HG03159 (cell line): ENCODE measurements around the gene RBP4.
"Not testable (repeated sequence)": the region's sequence is repeated elsewhere in the genome, so short reads cannot be mapped to it uniquely, and the experiment has no call there.

Experiments used
- ATAC-seq: cut with Tn5 transposase; IDR thresholded peaks from one replicate; pipeline ENCODE4 v1.9.1; 2021; ENCODE audit warnings: mild to moderate bottlenecking, moderate library complexity; ENCODE audit not compliant: unreplicated experiment

Gene RBP4

DNA sequence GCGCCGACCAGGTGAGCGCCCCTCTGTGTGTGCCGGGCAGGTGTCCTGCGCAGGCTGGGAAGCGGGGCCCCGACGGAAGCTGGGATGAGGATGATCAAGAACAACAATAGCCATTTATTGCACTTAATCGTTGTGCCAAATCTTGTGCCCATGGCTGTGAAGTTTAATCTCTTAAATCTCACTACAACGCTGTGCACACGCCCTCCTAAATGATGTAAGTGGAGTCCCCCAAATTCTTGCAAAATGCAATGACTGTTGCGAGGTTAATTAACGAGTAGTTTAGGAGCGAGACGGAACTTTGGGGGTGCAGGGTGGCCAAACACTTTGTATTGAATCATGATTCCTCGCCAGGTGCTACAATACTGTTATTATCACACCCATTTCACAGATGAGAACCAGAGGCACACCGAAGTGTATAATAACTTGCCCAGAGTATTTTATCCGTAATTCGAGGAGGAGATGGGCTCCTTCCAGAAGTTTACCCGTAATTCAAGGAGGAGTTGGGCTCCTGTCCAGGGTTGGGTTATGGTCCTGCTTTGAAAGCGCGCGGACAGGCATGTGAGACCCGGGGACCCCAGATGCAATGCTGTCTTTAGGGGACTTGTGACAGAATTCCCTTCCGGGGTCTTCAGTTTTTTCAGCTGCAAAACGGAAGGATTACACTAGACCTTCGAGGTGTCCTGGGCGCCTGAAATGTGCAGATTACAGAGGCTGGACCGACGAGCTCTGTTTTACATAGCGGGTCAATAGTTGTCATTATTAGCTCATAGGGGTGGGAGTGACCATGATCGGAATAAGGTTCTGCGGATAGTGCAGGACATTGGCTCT lies 33.5 kb downstream of the RBP4 start:
- ATAC-seq: no peak

DNA sequence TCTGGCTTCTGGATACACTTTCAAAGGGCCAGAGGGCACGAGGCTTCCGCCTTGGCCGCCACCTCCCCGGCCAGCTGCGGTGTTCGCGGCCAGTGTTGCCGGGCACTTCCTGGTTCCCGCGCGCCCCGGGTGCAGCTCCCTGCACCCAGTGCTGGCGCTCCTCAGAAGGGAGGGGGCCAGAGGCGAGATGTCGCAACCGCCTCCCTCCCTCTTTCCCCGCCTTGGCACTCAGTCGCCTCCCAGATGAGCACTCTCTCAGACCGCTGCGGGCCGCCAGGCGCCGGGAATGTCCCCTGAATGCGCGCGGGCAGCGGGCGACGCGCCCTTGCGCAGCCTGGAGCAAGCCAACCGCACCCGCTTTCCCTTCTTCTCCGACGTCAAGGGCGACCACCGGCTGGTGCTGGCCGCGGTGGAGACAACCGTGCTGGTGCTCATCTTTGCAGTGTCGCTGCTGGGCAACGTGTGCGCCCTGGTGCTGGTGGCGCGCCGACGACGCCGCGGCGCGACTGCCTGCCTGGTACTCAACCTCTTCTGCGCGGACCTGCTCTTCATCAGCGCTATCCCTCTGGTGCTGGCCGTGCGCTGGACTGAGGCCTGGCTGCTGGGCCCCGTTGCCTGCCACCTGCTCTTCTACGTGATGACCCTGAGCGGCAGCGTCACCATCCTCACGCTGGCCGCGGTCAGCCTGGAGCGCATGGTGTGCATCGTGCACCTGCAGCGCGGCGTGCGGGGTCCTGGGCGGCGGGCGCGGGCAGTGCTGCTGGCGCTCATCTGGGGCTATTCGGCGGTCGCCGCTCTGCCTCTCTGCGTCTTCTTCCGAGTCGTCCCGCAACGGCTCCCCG lies 34.4 kb downstream of the RBP4 start, which contains the start of gene FFAR4:
FFAR4 (plus strand) TSS at position 231 of the 842 bp plus-strand sequence; CDS start at position 287, 56 bp downstream.
- no peak for ATAC-seq

- ATAC-seq: no peak
Measured at GRCh38 chr10:93565446-93565845, 35.6 kb downstream of the RBP4 start.

DNA sequence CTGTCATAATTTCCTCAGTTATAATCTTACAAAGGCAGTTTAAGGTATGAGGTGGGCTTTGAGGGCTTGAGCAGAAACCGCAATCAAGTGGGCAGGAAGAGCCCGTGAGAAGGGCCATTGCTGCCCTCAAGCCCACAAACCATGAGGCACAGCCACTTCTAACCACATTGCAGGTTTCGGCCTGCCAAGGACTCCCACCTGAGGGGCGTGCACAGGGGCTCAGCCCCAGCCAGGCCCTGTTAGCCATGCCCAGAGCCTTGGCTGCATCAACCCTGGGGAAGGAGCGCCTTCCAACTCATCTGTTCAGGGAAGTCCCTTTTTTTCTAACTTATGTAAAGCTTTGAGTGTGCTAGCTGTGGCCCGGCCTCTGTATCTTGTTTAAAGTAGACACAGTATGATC lies 40.5 kb downstream of the RBP4 start:
- ATAC-seq: no peak

DNA sequence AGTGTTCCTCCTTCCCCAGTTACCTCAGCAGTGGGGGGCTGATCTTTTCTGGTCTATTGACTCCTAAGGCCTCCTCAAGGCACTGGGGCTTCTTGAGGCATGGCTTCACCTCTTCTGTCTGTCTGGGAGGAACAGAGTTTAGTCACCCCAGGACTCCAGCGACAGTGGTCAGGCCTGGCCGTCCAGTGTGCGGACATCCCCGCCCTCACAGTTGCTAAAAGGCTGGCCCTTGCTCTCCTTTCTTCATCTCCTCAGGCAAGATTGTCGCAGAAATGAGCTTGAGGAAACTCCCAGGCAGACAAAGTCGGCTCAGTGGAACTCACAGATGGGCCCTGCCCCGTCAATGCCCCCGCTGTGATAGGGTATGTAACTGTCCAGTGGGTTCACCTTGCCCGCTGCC lies 41.5 kb downstream of the RBP4 start:
- no peak for ATAC-seq

- no peak for ATAC-seq
Measured at GRCh38 chr10:93554760-93555432, 46.1 kb downstream of the RBP4 start.

DNA sequence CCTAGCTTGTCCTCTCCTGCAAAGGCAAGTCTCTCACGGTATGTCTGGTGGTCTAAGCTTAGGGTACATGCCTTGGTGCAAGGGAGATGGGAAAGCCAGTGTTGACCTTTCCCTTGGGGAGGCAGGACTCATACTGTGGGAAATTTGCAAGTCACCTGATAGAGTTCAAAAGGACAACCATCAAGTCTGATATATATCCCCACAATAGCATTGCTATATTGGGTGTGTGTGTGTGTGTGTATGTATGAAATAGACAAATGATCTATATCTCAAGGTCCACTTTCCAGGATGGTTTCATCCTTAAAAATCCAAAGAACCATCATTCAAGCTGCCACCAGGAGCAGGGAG lies 46.7 kb downstream of the RBP4 start:
- ATAC-seq: no peak

- no peak for ATAC-seq
Measured at GRCh38 chr10:93553482-93554315, 47.3 kb downstream of the RBP4 start.

DNA sequence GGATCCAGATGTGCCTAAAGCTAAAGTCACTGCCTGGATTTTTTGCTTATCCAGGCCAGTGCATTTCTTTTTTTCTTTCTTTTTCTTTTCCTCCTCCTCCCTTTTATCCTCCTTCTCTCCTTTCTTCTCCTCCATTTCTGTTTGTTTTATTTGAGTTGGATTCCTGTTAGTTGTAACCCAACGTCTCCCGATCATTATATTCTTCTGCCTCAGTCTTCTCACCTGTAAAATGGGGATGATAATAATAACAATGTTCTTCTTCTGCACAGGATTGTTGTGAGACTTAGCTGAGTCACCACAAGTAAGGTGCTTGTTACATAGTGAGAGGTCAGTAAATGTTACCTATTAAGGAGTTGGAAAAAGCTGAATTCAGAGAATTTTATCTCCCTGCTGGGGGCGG lies 48.3 kb downstream of the RBP4 start:
- ATAC-seq: no peak

GRCh38 chr10:93550606-93551005 lies 50.4 kb downstream of the RBP4 start:
- no peak for ATAC-seq

DNA sequence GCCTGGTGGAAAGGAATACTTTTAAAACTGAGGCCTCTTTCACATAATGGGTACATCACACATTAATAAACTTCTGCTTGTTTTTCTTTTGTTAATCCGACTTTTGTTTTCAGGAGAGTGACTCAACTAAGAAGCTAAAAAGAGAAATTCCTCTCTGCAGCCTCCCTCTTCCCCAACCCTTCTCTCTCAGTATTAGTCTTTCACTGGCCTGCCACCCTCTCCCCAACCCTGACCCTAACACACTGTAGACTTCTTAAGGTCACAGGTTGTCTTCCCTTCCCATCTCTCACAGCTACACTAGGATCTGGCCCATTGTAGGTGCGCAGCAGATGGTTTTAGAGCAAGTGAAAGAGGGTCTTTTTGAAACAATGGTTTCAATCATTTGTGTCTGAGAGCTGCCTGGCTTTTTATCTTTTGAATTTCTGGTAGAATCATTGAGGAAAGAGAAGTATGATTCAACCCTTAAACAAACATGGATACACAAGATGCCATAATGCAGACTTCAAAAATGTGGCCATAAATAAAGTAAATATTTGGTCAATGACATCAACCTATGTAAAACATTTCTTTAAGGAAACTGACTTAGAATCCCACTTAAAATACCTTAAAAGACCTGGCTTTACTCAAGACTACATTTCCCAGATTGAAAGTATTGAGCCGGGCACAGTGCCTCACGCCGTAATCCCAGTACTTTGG lies 52.5 kb downstream of the RBP4 start:
- no peak for ATAC-seq

GRCh38 chr10:93547522-93547921 lies 53.5 kb downstream of the RBP4 start:
- ATAC-seq: no peak

DNA sequence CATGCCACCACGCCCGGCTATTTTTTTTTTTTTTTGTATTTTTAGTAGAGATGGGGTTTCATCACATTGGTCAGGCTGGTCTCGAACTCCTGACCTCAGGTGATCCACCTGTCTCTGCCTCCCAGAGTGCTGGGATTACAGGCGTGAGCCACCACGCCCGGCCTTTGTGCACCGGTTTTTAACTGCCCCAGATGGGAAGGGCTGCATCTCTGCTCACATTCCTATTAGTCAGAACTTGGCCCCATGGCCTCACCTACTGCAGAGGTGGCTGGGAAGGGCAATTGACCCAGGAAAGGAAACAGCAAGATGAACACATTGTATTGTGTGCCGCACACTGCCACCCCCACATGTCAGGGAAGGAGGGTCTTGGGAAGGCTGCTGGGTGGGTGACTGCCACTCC lies 54.0 kb downstream of the RBP4 start:
- ATAC-seq: not testable (repeated sequence)

- ATAC-seq: no peak
Measured at GRCh38 chr10:93542358-93542791, 58.7 kb downstream of the RBP4 start.
